Measurements from ENCODE around the gene SLC26A3. TPM values are rescaled to one million over a fixed set of nuclear protein-coding genes. Genes with fewer than 3 reads are reported as not detected.

Gene SLC26A3
- total RNA-seq, 1 donor from 2014 or later, result 0.33 TPM

DNA sequence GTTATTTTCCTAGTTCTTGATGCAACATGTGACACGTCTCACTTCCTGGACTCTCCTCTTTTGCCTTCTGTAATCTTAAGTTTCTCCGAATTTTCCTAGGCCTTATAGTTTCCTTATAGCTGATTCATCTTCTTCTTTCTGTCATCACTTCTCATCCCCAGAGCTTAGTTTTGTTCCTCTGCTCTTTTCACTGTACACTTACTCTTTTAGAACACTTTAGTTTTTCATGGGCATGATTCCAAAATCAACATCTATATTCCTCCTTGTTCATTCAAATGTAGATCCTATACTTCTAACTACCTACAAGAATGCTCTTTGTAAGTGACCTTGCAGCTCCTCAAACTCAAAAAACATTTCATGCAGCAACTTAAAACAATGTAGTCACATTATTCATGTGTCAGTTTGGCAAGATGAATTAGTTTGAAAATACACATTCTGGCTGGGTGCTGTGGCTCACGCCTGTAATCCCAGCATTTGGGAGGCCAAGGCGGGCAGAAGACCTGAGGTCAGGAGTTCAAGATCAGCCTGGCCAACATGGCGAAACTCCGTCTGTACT, 13.1 kb upstream of the SLC26A3 start:
- H3K27ac ChIP-seq (replicated peaks), result no peak overlapping the region
- H3K27me3 ChIP-seq (ENCODE audit: low read depth), result peaks cover 5% of the 10 kb centered on the region
- TF ChIP-seq, protein P1, sequence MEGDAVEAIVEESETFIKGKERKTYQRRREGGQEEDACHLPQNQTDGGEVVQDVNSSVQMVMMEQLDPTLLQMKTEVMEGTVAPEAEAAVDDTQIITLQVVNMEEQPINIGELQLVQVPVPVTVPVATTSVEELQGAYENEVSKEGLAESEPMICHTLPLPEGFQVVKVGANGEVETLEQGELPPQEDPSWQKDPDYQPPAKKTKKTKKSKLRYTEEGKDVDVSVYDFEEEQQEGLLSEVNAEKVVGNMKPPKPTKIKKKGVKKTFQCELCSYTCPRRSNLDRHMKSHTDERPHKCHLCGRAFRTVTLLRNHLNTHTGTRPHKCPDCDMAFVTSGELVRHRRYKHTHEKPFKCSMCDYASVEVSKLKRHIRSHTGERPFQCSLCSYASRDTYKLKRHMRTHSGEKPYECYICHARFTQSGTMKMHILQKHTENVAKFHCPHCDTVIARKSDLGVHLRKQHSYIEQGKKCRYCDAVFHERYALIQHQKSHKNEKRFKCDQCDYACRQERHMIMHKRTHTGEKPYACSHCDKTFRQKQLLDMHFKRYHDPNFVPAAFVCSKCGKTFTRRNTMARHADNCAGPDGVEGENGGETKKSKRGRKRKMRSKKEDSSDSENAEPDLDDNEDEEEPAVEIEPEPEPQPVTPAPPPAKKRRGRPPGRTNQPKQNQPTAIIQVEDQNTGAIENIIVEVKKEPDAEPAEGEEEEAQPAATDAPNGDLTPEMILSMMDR (IDR thresholded peaks at IDR 0.05; ENCODE audit: borderline replicate concordance), result no peak
- H3K36me3 ChIP-seq, result no peaks in the 10 kb centered on the region
- no peak overlapping the region for H3K4me3 ChIP-seq
- no peaks in the 10 kb centered on the region for H3K4me1 ChIP-seq
- no peak for DNase-seq
- H3K9me3 ChIP-seq (replicated peaks), result no peaks in the 10 kb centered on the region
- intact Hi-C loops (cut with micrococcal nuclease), result no loop called here

DNA sequence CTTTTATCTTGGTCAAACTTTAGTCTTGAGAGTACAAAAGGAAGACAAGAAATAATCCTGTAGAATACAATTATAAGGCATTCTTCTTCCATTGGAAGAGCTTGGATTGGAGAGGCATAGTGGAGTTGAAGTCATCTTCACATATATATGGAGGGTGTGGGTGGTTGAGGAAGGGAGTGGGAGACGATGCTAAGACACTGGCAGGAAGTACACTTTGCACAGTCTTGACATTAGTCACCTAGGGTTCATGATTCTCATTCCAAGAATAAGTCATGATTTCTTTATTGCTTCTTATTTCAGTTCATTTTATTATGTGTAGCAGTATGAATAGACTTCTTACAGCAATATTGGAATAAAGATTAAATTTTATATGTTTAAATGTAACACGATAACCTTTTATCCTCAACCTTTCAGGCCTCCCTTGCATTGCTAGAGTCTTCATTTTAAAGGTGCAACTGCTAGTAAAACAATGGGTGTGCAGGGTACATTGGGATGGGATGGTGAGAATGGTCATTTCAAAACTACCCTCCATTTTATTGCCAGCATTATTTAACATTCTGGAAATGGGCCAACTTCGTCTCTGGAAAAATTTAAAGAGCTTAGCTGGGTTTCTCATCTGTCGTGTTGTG, 12.3 kb upstream of the SLC26A3 start:
- no peak overlapping the region for H3K27ac ChIP-seq (replicated peaks)
- intact Hi-C loops (cut with micrococcal nuclease), result no loop called here

DNA sequence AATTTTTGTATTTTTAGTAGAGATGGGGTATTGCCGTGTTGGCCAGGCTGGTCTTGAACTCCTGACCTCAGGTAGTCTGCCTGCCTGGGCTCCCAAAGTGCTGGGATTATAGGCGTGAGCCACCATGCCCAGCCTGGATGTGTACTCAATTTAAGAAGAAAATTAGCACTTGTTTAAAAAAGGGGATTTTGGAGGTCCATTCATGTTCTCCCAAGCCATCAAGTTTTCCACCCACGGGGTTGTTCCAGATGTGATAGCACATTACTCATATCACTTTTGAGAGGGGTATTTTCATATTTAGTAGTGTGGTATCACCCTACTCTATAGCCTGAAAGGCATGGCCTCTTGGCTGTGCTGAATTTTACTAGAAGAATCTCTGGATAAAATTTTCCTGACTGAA, 10.5 kb upstream of the SLC26A3 start:
- H3K4me1 ChIP-seq, result no peaks in the 10 kb centered on the region
- DNase-seq, result no peak
- no peak overlapping the region for H3K4me3 ChIP-seq
- H3K36me3 ChIP-seq, result no peaks in the 10 kb centered on the region
- peaks cover 5% of the 10 kb centered on the region for H3K27me3 ChIP-seq (ENCODE audit: low read depth)
- no peaks in the 10 kb centered on the region for H3K9me3 ChIP-seq (replicated peaks)
- TF ChIP-seq, protein P1 (IDR thresholded peaks at IDR 0.05; ENCODE audit: borderline replicate concordance), result no peak
- intact Hi-C loops (cut with micrococcal nuclease), result no loop called here
- H3K27ac ChIP-seq (replicated peaks), result no peak overlapping the region

More for the DNA sequence above, 12.3 kb upstream of the SLC26A3 start:
- Histone ChIP-seq H3K9me3 (replicated peaks) (no peaks in the 10 kb centered on the region), H3K27me3 (ENCODE audit: low read depth) (peaks cover 5% of the 10 kb centered on the region), H3K4me3 (no peak overlapping the region), H3K4me1 (no peaks in the 10 kb centered on the region), H3K36me3 (no peaks in the 10 kb centered on the region)
- no peak for DNase-seq
- TF ChIP-seq, protein P1 (IDR thresholded peaks at IDR 0.05; ENCODE audit: borderline replicate concordance), result no peak

DNA sequence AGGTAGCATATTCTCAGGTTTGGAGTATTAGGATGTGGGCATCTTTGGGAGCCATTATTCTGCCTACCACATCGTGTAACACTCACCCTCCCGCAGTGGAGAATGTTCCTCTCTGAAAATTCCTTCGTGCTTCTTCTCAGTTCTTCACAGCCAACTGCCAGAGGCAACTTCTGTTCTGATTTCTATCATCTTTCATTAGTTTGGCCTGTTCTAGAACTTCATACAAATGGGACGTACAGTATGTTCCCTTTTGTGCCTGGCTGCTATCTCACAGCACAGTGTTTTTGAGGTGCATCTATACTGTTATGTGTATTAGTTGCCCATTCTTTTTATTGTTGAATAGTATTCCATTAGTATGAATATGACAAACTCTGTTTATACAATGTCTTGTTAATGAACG, 8.9 kb upstream of the SLC26A3 start:
- no peaks in the 10 kb centered on the region for H3K4me1 ChIP-seq
- intact Hi-C loops (cut with micrococcal nuclease), result no loop called here

DNA sequence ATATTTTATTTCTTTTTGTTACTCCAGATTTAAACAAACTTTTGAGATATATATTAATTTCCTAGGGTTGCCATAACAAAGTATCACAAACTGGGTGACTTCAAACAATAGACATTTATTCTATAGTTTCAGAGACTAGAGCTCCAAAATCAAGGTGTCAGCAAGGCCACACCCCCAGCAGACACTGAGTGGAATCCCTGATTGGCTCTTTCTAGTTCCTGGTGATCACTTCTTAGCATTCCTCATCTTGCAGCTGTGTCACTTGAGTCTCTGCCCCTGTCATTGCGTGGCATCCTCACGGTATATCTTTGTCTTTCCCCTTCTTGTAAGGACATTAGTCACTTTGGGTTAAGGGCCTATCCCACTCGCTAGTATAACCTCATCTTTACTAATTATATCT, 7.6 kb upstream of the SLC26A3 start:
- no peaks in the 10 kb centered on the region for H3K9me3 ChIP-seq (replicated peaks)
- no peaks in the 10 kb centered on the region for H3K4me1 ChIP-seq
- no peak overlapping the region for H3K27ac ChIP-seq (replicated peaks)
- no peaks in the 10 kb centered on the region for H3K36me3 ChIP-seq
- peaks cover 5% of the 10 kb centered on the region for H3K27me3 ChIP-seq (ENCODE audit: low read depth)
- TF ChIP-seq, protein P1 (IDR thresholded peaks at IDR 0.05; ENCODE audit: borderline replicate concordance), result no peak
- no peak for DNase-seq
- no peak overlapping the region for H3K4me3 ChIP-seq
- intact Hi-C loops (cut with micrococcal nuclease), result no loop called here

More for the DNA sequence above, 8.9 kb upstream of the SLC26A3 start:
- H3K4me3 ChIP-seq, result no peak overlapping the region
- H3K36me3 ChIP-seq, result no peaks in the 10 kb centered on the region
- no peak for DNase-seq
- no peak overlapping the region for H3K27ac ChIP-seq (replicated peaks)
- H3K9me3 ChIP-seq (replicated peaks), result no peaks in the 10 kb centered on the region
- TF ChIP-seq, protein P1 (IDR thresholded peaks at IDR 0.05; ENCODE audit: borderline replicate concordance), result no peak
- peaks cover 5% of the 10 kb centered on the region for H3K27me3 ChIP-seq (ENCODE audit: low read depth)

Measured in left ventricle myocardium inferior (tissue), 1 donor.